ENCODE measurements around the gene PSMG3. TPM values are rescaled to one million over a fixed set of nuclear protein-coding genes. Genes with fewer than 3 reads are reported as not detected.

Gene PSMG3
- total and polyA plus RNA-seq, 2 donors (not counting 3 experiments of a cell fraction or from before 2014, with no cell fraction given) = 25.5 to 49.7 TPM

DNA sequence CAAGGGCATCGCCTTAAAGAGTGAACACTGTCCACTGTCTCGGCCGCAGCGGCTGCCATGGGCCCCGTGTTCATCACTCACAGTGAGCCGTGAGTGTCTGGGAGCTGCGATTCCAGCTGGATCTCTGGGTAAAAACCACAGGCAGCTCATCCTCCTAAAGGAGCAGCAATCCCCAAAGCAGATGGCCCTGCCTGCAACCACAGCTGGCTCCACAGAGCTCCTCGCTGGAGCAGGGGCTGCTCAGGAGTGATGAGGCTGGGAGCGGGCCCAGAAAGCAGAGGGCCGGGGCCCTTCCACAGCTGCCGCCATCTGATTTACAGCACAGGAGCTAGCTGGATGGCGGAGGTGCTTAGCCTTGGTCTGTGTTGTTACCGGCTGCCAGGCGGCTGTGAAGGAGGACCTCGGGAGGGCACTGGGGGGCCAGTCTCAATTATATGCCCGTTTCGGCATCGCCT, 7.2 kb downstream of the PSMG3 start:
- no peak overlapping the region for H3K9ac ChIP-seq (replicated peaks; ENCODE audit: extremely low read depth, insufficient read depth, low read length)

More for the DNA sequence above, 7.2 kb downstream of the PSMG3 start:
- no peak for TF ChIP-seq MAX (IDR thresholded peaks at IDR 0.05; ENCODE audit: insufficient read depth, insufficient read length)
- TF ChIP-seq, protein P1, sequence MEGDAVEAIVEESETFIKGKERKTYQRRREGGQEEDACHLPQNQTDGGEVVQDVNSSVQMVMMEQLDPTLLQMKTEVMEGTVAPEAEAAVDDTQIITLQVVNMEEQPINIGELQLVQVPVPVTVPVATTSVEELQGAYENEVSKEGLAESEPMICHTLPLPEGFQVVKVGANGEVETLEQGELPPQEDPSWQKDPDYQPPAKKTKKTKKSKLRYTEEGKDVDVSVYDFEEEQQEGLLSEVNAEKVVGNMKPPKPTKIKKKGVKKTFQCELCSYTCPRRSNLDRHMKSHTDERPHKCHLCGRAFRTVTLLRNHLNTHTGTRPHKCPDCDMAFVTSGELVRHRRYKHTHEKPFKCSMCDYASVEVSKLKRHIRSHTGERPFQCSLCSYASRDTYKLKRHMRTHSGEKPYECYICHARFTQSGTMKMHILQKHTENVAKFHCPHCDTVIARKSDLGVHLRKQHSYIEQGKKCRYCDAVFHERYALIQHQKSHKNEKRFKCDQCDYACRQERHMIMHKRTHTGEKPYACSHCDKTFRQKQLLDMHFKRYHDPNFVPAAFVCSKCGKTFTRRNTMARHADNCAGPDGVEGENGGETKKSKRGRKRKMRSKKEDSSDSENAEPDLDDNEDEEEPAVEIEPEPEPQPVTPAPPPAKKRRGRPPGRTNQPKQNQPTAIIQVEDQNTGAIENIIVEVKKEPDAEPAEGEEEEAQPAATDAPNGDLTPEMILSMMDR (IDR thresholded peaks at IDR 0.05; ENCODE audit: extremely low read depth in 1 of 2, insufficient read depth in 1 of 2, low read depth in 1 of 2, low read length in 2 of 2) = no peak
- no peak for TF ChIP-seq POLR2AphosphoS5 (IDR thresholded peaks at IDR 0.05; ENCODE audit: insufficient read depth, low read depth, low read length)
- no peak for TF ChIP-seq GATA2 (IDR thresholded peaks at IDR 0.05; ENCODE audit: insufficient read depth, insufficient read length, low read depth, low read length)
- TF ChIP-seq FOS (IDR thresholded peaks at IDR 0.05; ENCODE audit: borderline replicate concordance, insufficient read depth, low read length) = no peak
- TF ChIP-seq EZH2 (IDR thresholded peaks at IDR 0.05; ENCODE audit: borderline replicate concordance, low read depth, low read length, severe bottlenecking) = no peak
- TF ChIP-seq JUN (IDR thresholded peaks at IDR 0.05; ENCODE audit: borderline replicate concordance, insufficient read depth, insufficient read length, low read depth) = no peak
- no peak for TF ChIP-seq MYC (IDR thresholded peaks at IDR 0.05; ENCODE audit: low read depth, low read length)
- TF ChIP-seq POLR2A (IDR thresholded peaks at IDR 0.05; ENCODE audit: low read depth, low read length) = no peak
- no peaks in the 10 kb centered on the region for H3K9me1 ChIP-seq (replicated peaks; ENCODE audit: control insufficient read depth, extremely low read depth, insufficient read depth, low read length)
- H3K4me2 ChIP-seq (ENCODE audit: insufficient read depth, low read length) = no peak overlapping the region
- peaks cover 2 to 8% of the 10 kb centered on the region in 2 experiments for H3K36me3 ChIP-seq (ENCODE audit: control insufficient read depth in 2 of 2, extremely low read depth in 1 of 2, insufficient read depth in 2 of 2, low read length in 2 of 2)
- dilution Hi-C loops (cut with MboI; ENCODE audit: extremely low pct_ligation_motif_present, low sequenced_read_pairs) = no loop called here
- POLR2A ChIA-PET = no interaction called here
- H3K79me2 ChIP-seq (ENCODE audit: control insufficient read depth, insufficient read depth, low read length) = no peaks in the 10 kb centered on the region
- CTCF ChIA-PET = interaction anchor here (1.1 to 1.4 kb wide), 2 partner anchors 14 to 26 kb away, joined by 3 to 5 read pairs; no protein-coding TSS in a partner anchor
- no peaks in the 10 kb centered on the region for H4K20me1 ChIP-seq (replicated peaks; ENCODE audit: control insufficient read depth, extremely low read depth, insufficient read depth, low read length)
- no peak overlapping the region for H2AFZ ChIP-seq (ENCODE audit: low read depth, low read length)
- no peaks in the 10 kb centered on the region for H3K4me1 ChIP-seq (ENCODE audit: control insufficient read depth, extremely low read depth, insufficient read depth, low read length)
- H3K9me3 ChIP-seq (replicated peaks; ENCODE audit: control insufficient read depth, insufficient read depth, low read length) = no peaks in the 10 kb centered on the region
- no peak overlapping the region for H3K4me3 ChIP-seq (replicated peaks in 1 of 3; ENCODE audit: insufficient read depth in 1 of 3, low read depth in 1 of 3, low read length in 3 of 3)
- intact Hi-C loops (cut with micrococcal nuclease) = no loop called here
- H3K27ac ChIP-seq (ENCODE audit: insufficient read depth, low read depth, low read length) = no peak overlapping the region
- H3K27me3 ChIP-seq (ENCODE audit: control insufficient read depth in 2 of 2, insufficient read depth in 2 of 2, low read length in 2 of 2) = no peaks in the 10 kb centered on the region
- FAIRE-seq (no peak), DNase-seq (ENCODE audit: low read depth, low spot score) (no peak)
- BruUV-seq (replicated peaks) = no TSS peak
